Stomach smooth muscle (tissue), 2 donors: ENCODE results near the gene MOV10.
A peak's percentile ranks its signal among the peaks of the same experiment; 100 is the strongest.

Experiments used
- H3K27ac ChIP-seq: one replicate; pipeline ENCODE4 v1.7.0; 2013; ENCODE audit warnings: mild to moderate bottlenecking, low read length, inconsistent platforms
- H3K27me3 ChIP-seq, 2 donors: one replicate each; pipeline ENCODE4 v1.7.0; 2013; ENCODE audit warnings: low read length in 2 of 2; ENCODE audit not compliant: insufficient read depth in 2 of 2, control insufficient read depth in 1 of 2
- H3K36me3 ChIP-seq, 2 donors: one replicate each; pipeline ENCODE4 v1.7.0; 2013; ENCODE audit warnings: low read length in 2 of 2; ENCODE audit not compliant: control insufficient read depth in 2 of 2, insufficient read depth in 2 of 2
- H3K4me1 ChIP-seq: one replicate; pipeline ENCODE4 v1.7.0; 2013; ENCODE audit warnings: low read length; ENCODE audit not compliant: control insufficient read depth, insufficient read depth
- H3K4me3 ChIP-seq, 2 donors: one replicate each; pipeline ENCODE4 v1.7.0; 2013; ENCODE audit warnings: low read length in 2 of 2
- H3K9ac ChIP-seq, 2 donors: one replicate each; pipeline ENCODE4 v1.7.0; 2013; ENCODE audit warnings: low read length in 2 of 2, mild to moderate bottlenecking in 1 of 2
- H3K9me3 ChIP-seq, 2 donors: one replicate each; pipeline ENCODE4 v1.7.0; 2013; ENCODE audit warnings: low read length in 2 of 2; ENCODE audit not compliant: control insufficient read depth in 2 of 2
- donor health status: healthy.
- donor health status: Pancreatic carcinoma.

The MOV10 gene

GRCh38 chr1:112673592-112674439 is 643 bp upstream of the MOV10 start:
- peak overlapping the region; percentile 78 to 85 for H3K4me3 ChIP-seq
- no peaks in the 10 kb centered on the region for H3K27me3 ChIP-seq
- peak overlapping the region; percentile 81 for H3K27ac ChIP-seq
- H3K4me1 ChIP-seq = peaks cover 15% of the 10 kb centered on the region
- peak overlapping the region; percentile 82 to 85 for H3K9ac ChIP-seq
- H3K36me3 ChIP-seq = peaks cover 10 to 17% of the 10 kb centered on the region in 2 donors
- H3K9me3 ChIP-seq = no peaks in the 10 kb centered on the region

DNA sequence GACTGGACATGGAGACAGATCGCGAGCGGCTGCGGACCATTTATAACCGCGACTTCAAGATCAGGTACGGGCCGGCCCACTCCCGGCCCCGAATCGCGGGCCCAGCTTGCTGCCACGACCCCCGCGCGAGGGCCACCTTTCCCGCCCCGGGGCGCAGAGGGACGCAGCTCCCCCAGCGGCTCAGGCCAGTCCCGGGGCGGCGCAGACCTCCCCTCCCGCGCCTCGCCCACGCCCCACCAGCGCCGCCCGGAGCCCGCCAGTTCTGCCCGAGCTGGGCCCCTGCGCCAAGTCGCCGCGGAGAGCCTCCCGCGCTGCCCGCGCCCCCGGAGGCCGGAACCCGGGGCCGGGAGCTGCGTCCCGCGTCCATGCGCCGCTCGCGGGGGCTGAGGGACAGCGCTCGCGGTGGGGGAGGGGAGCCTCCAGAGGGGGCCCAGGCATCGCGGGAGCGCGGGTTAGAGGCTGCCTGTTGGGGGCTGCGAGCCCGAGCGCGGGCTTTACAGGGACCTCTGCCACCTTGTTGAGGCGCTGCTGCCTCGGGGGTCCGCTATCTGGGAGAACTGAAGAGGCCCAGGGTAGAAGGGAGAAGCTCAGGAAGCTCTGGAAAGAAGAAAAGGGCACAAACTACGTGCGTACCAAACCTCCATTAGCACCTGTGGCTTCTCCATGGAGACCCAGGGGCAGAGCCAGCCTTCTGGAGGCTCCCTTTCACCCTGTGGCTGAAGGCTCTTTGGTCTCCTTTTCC is 698 bp downstream of the MOV10 start:
- Histone ChIP-seq H3K27me3 (no peaks in the 10 kb centered on the region), H3K27ac (peak overlapping the region; percentile 81), H3K4me3 (peak overlapping the region; percentile 78 to 85), H3K9ac (peak overlapping the region; percentile 82 to 85), H3K4me1 (peaks cover 15% of the 10 kb centered on the region), H3K36me3 (peaks cover 3 to 7% of the 10 kb centered on the region in 2 donors), H3K9me3 (no peaks in the 10 kb centered on the region)

GRCh38 chr1:112675728-112676381 is 1.4 kb downstream of the MOV10 start:
- Histone ChIP-seq H3K4me3 (peak overlapping the region; percentile 78 to 85), H3K4me1 (peaks cover 15% of the 10 kb centered on the region), H3K27ac (peak overlapping the region; percentile 81), H3K27me3 (no peaks in the 10 kb centered on the region), H3K9ac (peak overlapping the region; percentile 82 to 85), H3K9me3 (no peaks in the 10 kb centered on the region), H3K36me3 (peaks cover 3 to 5% of the 10 kb centered on the region in 2 donors)

DNA sequence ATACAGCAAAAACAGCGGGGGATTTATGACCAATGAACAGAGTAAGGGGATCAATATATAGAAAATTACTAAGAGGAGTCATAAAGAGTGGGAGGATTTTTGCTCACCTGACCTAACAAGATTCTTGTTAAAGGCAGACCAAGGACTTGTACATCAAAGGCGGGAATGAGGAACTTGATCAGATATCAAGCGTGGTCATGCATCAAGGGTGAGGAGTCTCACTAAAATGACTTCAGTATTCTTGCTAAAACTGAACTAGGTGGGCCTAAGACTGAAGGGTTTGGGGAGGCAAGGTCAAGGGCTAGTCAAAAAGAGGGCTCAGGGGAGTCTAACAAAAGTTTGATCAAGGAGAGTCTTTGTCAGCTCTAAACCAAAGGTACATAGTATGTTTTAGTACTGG is 2.1 kb downstream of the MOV10 start:
- Histone ChIP-seq H3K27ac (no peak overlapping the region), H3K27me3 (no peaks in the 10 kb centered on the region), H3K9me3 (no peaks in the 10 kb centered on the region), H3K9ac (no peak overlapping the region), H3K4me3 (no peak overlapping the region), H3K4me1 (peaks cover 15% of the 10 kb centered on the region), H3K36me3 (peaks cover 3 to 4% of the 10 kb centered on the region in 2 donors)

GRCh38 chr1:112677501-112677900 is 3.0 kb downstream of the MOV10 start:
- Histone ChIP-seq H3K4me1 (peaks cover 15% of the 10 kb centered on the region), H3K9me3 (no peaks in the 10 kb centered on the region)

GRCh38 chr1:112678605-112679004 is 4.1 kb downstream of the MOV10 start:
- H3K27ac ChIP-seq = no peak overlapping the region
- no peaks in the 10 kb centered on the region for H3K36me3 ChIP-seq
- H3K27me3 ChIP-seq = no peaks in the 10 kb centered on the region
- H3K4me3 ChIP-seq = no peak overlapping the region
- peaks cover 11% of the 10 kb centered on the region for H3K4me1 ChIP-seq
- H3K9ac ChIP-seq = no peak overlapping the region
- no peaks in the 10 kb centered on the region for H3K9me3 ChIP-seq

More at GRCh38 chr1:112677501-112677900, 3.0 kb downstream of the MOV10 start:
- no peak overlapping the region for H3K9ac ChIP-seq
- no peak overlapping the region for H3K27ac ChIP-seq
- no peak overlapping the region for H3K4me3 ChIP-seq
- H3K36me3 ChIP-seq = no peaks in the 10 kb centered on the region
- no peaks in the 10 kb centered on the region for H3K27me3 ChIP-seq

DNA sequence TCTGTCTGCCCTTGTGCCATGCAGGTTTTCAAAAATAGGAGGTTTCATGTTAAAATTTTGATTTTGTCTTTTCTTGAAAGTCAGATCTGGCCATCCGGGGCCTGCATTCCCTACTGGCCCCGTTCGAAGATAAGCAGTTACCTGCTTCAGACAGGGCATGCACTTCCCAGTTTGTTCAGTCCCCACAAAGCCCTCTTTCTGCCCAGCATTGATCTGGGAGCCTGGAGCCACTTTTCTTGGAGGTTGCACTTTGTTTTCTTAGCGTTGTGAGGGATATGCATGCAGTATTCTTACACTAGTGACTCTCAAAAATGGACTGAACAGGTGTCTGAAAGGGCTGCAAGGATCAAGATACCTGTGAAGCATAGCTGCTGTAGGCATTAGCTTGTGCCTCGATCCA is 11.5 kb downstream of the MOV10 start:
- no peaks in the 10 kb centered on the region for H3K9me3 ChIP-seq
- H3K4me1 ChIP-seq = no peaks in the 10 kb centered on the region
- no peak overlapping the region for H3K4me3 ChIP-seq
- no peaks in the 10 kb centered on the region for H3K27me3 ChIP-seq
- H3K36me3 ChIP-seq = peaks cover 13 to 16% of the 10 kb centered on the region in 2 donors
- no peak overlapping the region for H3K9ac ChIP-seq
- no peak overlapping the region for H3K27ac ChIP-seq

DNA sequence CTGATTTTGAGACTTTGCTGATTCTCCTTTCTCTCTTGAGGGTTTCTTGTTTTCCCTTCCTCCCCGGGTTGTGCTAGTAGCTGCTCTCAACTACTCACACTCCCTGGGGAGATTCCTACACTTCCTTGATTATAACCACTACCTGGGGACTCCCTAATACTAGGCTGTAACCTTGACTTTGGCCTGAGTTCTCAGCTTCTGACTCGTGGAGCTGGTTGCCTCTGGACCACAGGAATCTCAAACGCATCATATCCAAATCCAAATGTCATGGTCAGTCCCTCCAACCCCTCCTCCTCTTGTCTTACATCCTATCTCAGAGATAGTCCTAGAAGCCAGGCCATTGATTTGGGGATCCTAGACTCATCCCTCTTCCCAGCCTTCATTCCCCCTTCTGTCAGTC is 12.0 kb downstream of the MOV10 start:
- Histone ChIP-seq H3K36me3 (peaks cover 15 to 18% of the 10 kb centered on the region in 2 donors), H3K9ac (no peak overlapping the region)

GRCh38 chr1:112686835-112687234 is 12.4 kb downstream of the MOV10 start:
- Histone ChIP-seq H3K9me3 (no peaks in the 10 kb centered on the region), H3K9ac (no peak overlapping the region), H3K36me3 (peaks cover 19 to 22% of the 10 kb centered on the region in 2 donors), H3K27ac (no peak overlapping the region), H3K4me3 (no peak overlapping the region), H3K27me3 (no peaks in the 10 kb centered on the region), H3K4me1 (no peaks in the 10 kb centered on the region)

More for the DNA sequence above, 12.0 kb downstream of the MOV10 start:
- Histone ChIP-seq H3K27me3 (no peaks in the 10 kb centered on the region), H3K4me1 (no peaks in the 10 kb centered on the region), H3K9me3 (no peaks in the 10 kb centered on the region), H3K27ac (no peak overlapping the region), H3K4me3 (no peak overlapping the region)

GRCh38 chr1:112687361-112687760 is 12.9 kb downstream of the MOV10 start:
- H3K9me3 ChIP-seq = no peaks in the 10 kb centered on the region
- H3K4me1 ChIP-seq = no peaks in the 10 kb centered on the region
- no peak overlapping the region for H3K27ac ChIP-seq

More at GRCh38 chr1:112687361-112687760, 12.9 kb downstream of the MOV10 start:
- Histone ChIP-seq H3K27me3 (no peaks in the 10 kb centered on the region), H3K9ac (no peak overlapping the region), H3K4me3 (no peak overlapping the region), H3K36me3 (peaks cover 19 to 27% of the 10 kb centered on the region in 2 donors)
